ENCODE data around the gene LGALS13.

LGALS13 gene

DNA sequence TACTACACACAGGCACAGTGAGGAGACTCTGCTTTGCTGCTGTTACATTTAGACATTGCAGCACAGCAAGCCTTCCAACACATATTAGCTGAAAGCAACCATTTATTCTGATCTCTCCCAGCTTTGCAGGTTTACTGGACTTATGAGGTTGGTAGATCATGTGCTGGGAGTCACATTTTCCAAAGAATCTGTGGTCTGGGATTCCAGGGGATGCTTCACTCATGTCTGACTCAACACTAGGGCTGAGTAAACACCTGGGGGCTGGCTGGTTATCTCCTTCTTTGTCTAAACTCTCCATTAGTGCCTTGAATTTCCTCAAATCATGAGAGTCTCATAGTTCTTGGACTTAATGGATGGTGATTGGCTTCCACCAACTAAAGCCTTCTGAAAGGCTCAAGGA is 5.4 kb upstream of the LGALS13 start:
- Histone ChIP-seq H3K27ac (no peak overlapping the region), H3K4me3 (no peak overlapping the region), H3K36me3 (no peaks in the 10 kb centered on the region), H3K27me3 (no peaks in the 10 kb centered on the region), H3K4me1 (no peaks in the 10 kb centered on the region), H3K9me3 (no peaks in the 10 kb centered on the region)
- TF ChIP-seq, protein P1, sequence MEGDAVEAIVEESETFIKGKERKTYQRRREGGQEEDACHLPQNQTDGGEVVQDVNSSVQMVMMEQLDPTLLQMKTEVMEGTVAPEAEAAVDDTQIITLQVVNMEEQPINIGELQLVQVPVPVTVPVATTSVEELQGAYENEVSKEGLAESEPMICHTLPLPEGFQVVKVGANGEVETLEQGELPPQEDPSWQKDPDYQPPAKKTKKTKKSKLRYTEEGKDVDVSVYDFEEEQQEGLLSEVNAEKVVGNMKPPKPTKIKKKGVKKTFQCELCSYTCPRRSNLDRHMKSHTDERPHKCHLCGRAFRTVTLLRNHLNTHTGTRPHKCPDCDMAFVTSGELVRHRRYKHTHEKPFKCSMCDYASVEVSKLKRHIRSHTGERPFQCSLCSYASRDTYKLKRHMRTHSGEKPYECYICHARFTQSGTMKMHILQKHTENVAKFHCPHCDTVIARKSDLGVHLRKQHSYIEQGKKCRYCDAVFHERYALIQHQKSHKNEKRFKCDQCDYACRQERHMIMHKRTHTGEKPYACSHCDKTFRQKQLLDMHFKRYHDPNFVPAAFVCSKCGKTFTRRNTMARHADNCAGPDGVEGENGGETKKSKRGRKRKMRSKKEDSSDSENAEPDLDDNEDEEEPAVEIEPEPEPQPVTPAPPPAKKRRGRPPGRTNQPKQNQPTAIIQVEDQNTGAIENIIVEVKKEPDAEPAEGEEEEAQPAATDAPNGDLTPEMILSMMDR (IDR thresholded peaks at IDR 0.05), result no peak
- DNase-seq, result no peak
- intact Hi-C loops (cut with DNase I; ENCODE audit: low total_unique reads), result no loop called here

DNA sequence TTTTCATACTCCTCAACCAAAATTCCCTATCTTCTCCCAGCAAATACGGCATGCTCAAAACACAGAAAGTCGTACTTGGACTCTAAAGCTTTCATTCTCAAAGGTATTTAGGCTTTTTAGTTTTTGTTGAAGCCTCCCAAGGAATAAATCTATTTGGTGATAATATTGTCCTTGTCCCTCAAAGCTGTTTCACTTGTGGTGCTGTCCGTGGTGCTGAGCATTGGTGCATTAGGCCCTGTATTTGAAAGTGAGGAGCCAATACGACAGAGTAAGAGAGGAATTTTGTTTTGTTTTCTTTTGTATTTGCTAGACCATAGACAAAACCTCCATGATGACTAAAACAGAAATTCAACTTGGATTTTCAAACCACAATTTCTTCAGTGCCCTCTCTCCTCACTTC is 3.2 kb upstream of the LGALS13 start:
- intact Hi-C loops (cut with DNase I; ENCODE audit: low total_unique reads), result no loop called here
- Histone ChIP-seq H3K4me1 (no peaks in the 10 kb centered on the region), H3K27me3 (no peaks in the 10 kb centered on the region), H3K27ac (no peak overlapping the region), H3K9me3 (no peaks in the 10 kb centered on the region), H3K4me3 (no peak overlapping the region), H3K36me3 (no peaks in the 10 kb centered on the region)
- TF ChIP-seq, protein P1 (IDR thresholded peaks at IDR 0.05), result no peak
- DNase-seq, result no peak

DNA sequence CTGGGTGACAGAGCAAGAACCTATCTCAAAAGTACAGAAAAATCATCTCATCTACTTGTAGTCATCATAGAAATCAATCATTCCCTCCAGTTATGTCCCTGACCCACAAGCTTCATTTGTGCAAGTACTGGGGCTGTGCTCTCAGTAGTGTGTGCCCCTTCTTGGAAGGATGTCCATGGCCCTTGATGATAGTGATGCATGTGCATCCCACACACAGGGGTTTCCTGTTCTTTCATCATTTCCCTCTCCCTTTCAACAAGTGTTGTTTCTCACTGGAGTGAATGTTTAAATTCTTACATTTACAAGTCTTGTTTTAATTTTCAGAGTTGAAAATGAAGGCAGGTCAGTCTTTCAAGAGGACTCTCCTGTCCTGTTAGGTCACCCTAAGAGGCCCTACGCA is 1.5 kb downstream of the LGALS13 start:
- Histone ChIP-seq H3K4me1 (no peaks in the 10 kb centered on the region), H3K27me3 (no peaks in the 10 kb centered on the region), H3K4me3 (no peak overlapping the region), H3K27ac (no peak overlapping the region), H3K9me3 (no peaks in the 10 kb centered on the region), H3K36me3 (no peaks in the 10 kb centered on the region)
- TF ChIP-seq, protein P1 (IDR thresholded peaks at IDR 0.05), result no peak
- no peak for DNase-seq
- intact Hi-C loops (cut with DNase I; ENCODE audit: low total_unique reads), result no loop called here

DNA sequence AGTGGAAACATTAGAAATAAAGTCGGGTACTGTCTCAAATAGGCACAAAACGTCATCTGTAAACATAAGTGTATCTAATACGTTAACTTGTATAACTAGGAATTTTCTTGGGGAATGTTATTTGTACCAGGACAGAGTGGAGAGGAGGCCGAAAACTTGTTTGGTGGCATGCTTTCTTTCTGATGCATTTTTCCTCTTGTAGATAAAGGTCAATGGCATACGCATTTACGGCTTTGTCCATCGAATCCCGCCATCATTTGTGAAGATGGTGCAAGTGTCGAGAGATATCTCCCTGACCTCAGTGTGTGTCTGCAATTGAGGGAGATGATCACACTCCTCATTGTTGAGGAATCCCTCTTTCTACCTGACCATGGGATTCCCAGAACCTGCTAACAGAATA is 4.7 kb downstream of the LGALS13 start:
- Histone ChIP-seq H3K36me3 (no peaks in the 10 kb centered on the region), H3K27ac (no peak overlapping the region), H3K9me3 (no peaks in the 10 kb centered on the region), H3K4me3 (no peak overlapping the region), H3K27me3 (no peaks in the 10 kb centered on the region), H3K4me1 (no peaks in the 10 kb centered on the region)
- TF ChIP-seq, protein P1 (IDR thresholded peaks at IDR 0.05), result no peak
- intact Hi-C loops (cut with DNase I; ENCODE audit: low total_unique reads), result no loop called here
- no peak for DNase-seq

DNA sequence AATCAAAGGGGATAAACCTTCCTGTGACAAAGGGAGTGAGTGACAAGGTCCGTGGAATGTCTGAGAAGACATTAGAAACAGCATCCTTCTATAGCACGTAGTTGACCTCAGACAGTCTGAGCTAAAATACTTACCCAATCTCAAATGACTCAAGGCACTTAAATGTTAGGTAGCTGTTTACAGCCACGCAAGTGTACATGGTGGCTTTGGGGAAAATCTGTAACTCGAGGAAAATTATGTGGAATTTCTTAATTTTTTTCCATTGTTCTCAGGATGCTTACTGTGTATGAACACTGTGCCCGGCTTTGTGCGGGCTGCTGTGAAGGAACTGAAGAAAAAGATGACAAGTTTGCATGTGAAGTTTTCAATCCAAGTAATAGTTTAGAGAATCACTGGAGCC is 5.2 kb downstream of the LGALS13 start:
- intact Hi-C loops (cut with DNase I; ENCODE audit: low total_unique reads), result no loop called here
- Histone ChIP-seq H3K4me3 (no peak overlapping the region), H3K9me3 (no peaks in the 10 kb centered on the region), H3K27ac (no peak overlapping the region), H3K4me1 (no peaks in the 10 kb centered on the region), H3K27me3 (no peaks in the 10 kb centered on the region), H3K36me3 (no peaks in the 10 kb centered on the region)
- DNase-seq, result no peak
- TF ChIP-seq, protein P1 (IDR thresholded peaks at IDR 0.05), result no peak

DNA sequence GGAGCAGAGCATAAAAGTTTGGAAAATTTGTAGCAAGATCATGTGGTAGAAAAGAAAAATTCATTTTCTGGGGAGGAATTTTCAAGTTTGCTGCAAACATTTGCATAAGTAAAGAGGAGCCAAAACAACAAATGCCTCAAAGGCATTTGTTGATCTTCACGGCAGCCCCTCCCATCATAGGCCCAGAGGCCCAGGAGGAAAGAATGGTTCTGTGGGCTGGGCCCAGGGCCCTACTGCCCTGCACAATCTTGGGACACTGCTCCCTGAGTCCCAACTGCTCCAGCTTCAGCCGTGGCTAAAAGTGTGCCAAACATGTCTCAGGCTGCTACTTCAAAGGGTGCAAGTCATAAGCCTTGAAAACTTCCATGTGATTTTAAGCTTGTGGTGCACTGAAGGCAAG is 11.3 kb downstream of the LGALS13 start:
- no peak overlapping the region for H3K4me3 ChIP-seq
- H3K4me1 ChIP-seq, result no peaks in the 10 kb centered on the region
- TF ChIP-seq, protein P1 (IDR thresholded peaks at IDR 0.05), result no peak
- H3K27ac ChIP-seq, result no peak overlapping the region
- intact Hi-C loops (cut with DNase I; ENCODE audit: low total_unique reads), result no loop called here
- no peak for DNase-seq
- H3K36me3 ChIP-seq, result no peaks in the 10 kb centered on the region
- H3K27me3 ChIP-seq, result no peaks in the 10 kb centered on the region
- no peaks in the 10 kb centered on the region for H3K9me3 ChIP-seq
